GM20431 (cell line): ENCODE results near the gene B4GALT1.

Experiments
- in situ Hi-C: fragments of 300-500 bp; cut with MseI, MboI; formaldehyde crosslinking; loops from one replicate; pipeline ENCODE4 v1.15.0; 2020; ENCODE audit warnings: low sequenced_read_pairs; ENCODE audit not compliant: unreplicated experiment

Gene B4GALT1

DNA sequence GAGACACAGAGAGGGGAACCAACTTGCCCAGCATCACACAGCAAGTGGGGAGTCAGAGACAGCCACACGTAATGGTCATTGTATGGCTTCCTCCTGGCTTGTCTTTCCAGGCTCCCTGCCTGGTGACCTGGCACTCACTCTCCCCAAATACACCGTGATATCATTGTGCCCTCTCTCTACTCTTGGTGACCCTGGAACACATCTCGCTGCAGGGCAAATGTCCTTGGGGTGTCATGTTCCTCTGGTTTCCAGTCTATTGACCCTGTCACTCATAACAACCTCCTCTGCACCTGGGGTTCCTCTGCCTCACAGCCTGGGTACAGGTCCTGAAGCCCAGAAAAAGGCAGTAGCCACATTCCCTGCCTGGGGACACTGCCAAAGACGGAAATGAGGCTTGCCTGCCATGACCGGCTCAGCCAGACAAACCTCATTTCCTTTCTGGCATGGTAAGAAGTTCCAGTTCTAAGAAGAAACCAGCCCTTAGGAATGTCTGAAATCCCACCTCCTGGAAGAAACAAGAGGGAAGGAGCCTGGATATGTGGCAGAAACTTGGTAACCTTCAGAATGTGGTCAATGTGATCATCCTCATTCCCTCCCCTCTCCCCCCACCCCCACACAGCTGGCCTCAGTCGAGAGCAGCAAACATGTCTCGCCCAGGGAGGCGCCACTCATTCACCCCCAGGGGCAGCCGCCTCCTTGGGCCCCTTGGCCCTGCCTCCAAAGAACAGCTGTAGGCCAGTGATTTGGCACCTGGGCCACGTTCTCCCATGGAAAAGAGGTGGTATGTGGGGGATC lies 60.1 kb downstream of the B4GALT1 start:
- in situ Hi-C loops = no loop called here

DNA sequence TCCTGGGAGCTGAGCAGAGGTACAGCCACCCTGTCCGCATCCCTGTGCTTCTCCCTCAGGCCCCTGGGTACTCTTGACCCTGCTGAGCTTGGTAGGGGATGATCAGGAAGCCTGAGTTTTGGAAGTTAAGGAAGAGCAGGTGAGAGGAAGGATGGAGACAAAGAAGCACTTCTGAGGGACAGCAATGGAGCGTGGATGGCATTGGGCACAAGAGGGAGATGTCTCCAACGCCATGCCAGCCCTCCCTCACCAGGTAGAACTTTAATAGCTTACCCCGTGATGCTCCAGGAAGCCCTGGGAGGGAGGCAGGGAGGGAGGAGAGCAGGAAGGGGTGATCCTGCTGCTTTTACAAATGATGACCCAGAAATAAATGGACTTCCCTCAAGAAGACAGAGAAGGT lies 60.8 kb downstream of the B4GALT1 start:
- in situ Hi-C loops = no loop called here

DNA sequence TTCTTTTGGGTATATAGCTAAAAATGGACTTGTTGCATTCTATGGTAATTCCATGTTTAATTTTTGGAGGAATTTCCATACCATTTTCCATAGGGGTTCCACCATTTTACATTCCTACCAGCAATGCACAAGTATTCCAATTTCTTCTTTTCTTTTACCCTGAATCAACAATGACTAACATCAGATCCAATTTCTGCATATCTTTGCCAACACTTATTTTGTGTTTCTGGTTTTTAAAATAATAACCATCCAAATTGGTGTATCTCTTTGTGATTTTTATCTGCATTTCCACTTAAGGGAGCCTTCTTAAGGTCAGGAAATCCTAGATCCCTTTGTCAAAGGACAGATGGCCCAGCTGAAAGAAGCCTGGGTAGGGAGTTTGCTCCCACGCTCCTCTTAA lies 61.2 kb downstream of the B4GALT1 start:
- in situ Hi-C loops = no loop called here

DNA sequence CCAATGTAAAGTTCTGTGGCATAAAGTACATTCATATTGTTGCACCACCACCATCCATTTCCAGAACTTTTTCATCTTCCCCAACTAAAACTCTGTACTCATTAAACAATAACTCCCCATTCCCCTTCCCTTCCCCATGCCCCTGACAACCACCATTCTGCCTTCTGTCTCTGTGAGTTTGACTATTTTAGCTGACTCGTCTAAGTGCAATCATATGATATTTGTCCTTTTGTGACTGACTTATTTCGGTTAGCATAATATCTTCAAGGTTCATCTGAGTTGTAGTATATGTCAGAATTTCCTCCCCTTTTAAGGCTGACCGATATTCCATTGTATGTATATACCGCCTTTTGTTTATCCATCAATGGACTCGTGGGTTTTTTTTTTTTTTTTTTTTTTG lies 61.6 kb downstream of the B4GALT1 start:
- in situ Hi-C loops = no loop called here

DNA sequence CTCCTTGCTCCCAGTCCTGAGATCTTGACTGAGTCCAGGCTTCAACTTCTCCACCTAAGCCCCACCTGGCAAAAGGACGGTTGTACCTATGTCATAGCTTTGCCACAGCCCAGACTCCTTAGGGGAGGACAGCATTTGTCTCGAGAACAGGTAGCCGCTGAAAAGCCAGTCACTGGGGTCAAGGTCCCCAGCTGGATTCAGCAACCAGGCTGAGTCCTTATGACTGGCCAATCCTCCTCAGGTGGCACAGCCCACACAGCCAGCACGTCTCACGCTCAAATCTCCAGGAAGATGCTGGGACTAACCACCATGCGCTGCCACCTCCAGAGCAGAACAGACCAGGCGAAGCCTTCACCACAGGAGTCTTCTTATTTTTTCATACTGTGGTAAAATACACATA lies 62.7 kb downstream of the B4GALT1 start:
- in situ Hi-C loops = no loop called here

DNA sequence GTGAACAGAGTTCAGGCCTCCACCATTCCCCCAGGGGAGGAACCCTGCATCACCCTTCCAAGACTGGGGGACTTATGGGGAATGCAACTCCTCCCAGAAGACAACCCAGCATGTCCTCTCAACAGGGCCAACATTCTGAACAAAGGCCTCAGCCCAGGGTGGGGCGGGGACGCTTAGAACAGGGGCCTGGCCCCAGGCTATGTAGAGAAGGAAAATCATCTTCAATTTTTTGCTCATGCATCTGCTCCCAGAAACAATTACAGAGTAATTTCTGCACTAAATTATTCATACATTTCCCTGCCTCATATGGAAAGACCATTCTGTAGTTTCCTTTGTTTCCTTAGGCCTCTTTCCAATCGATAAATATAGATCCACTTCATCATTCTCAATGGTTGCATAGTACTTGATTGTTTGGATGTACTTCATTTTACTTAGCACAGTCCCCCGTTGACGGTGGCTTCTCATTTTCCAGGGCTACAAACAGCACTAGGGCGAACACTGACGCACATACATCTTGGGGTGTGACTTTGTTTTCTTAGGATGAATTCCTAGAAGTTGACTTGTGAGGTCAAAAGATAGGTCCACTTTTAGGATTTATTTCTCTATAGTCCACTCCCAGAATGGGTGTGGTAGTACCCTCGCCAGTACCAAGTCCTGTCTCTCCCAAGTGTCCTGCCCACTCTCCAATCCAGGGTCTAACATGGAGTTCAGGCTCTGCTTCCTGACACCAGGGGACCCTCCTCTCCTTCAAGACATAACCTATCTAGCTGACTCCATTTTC lies 63.4 kb downstream of the B4GALT1 start:
- in situ Hi-C loops = no loop called here

DNA sequence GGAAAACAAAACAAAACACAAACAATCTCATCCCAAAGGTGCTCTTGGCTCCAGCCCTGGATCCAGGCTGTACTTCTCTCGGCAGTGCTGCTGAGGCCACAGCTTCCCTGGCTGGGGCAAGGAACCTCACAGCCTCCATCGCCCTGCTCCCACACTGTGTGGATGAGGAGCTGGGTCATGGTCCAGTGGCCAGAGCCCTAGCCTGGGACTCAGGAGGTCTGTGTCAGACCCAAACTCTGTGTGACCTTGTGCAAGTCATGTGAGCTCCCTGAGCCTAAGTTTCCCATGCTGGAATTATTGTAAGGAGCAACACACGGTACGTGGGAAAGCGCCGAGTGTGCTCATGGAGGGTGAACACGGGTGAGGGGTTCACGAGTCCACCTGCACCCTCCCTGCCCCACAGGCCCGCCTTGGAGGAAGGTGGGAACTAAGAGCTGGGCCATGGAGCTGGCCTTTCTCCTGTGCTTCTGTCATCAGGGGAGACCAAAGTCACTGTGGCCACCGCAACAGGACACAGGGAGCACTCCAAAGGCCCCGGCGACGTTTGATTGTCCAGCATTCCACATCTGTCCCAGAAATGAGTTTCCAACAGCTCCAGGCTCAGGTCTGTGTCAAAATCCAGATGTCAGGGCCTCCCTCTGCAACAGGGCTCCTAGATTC lies 64.5 kb downstream of the B4GALT1 start:
- in situ Hi-C loops = no loop called here

DNA sequence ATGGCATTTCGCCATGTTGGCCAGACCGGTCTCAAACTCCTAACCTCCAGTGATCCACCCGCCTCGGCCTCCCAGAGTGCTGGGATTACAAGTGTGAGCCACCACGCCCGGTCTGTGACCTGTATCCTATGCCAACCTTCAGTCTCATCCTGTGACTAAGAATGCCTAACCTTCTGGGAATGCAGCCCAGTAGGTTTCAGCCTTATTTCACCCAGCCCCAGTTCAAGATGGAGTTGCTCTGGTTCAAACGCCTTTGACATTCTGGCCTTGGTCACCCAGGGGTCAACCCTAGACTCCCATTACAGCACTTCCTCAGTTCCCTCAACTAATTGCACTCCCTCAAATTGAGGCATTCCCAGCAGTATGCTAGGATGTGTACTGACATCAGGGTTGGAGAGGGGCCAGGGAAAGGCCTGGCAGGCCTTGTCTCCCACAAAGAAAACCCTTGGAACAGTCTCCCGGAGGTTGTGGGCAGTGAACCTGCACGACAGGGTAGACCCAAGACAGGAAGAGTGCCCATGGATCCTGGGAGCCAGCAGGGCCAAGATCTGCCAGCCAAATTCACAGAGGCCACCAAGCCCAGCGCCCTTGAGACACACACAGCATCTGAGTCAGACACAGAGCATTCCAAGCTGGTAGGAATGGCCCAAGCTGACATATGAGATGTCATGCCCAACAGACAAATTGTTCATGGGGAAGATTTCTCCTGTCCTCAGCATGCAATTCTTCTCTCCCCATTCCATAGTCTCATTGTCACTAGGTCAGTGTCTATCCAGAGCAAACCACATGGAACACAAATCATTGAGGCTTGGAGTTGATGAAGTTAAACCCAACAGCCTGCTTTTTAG lies 65.8 kb downstream of the B4GALT1 start:
- in situ Hi-C loops = no loop called here

DNA sequence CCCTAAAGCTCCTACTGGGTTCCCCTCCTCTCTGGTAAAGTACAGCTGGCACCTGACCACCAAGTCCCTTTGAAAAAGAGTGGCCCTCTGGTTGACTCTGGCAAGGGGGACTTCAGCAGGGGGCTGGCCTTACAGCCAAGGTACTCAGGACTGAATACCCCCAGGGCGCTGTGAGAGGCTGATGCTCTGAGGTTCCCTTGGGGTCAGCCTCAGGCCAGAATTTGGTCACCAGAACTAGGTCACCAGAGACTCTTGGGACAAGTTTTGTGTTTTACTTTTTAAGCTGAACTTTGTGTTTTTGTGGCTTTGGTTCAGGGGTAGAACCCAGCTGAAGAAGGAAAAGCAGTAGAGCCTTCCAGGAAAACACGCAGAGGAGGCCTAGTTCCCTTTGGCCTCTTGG lies 67.4 kb downstream of the B4GALT1 start:
- in situ Hi-C loops = no loop called here

DNA sequence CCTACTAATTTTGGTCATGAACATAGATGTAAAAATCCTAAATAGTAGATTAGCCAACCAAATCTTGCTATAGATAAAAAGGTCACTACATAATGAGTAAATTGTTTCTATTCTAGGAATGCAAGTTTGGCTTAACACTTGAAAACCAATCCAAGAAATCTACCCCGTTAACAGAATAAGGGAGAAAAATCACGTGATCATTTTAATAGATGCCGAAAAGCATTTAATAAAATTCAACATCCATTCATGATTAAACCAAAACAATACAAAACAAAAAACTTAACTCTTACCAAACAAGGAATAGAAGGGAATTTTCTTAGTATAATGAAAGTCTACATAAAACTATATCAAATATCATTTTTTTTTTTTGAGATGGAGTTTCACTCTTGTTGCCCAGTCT lies 69.9 kb downstream of the B4GALT1 start:
- in situ Hi-C loops = no loop called here

DNA sequence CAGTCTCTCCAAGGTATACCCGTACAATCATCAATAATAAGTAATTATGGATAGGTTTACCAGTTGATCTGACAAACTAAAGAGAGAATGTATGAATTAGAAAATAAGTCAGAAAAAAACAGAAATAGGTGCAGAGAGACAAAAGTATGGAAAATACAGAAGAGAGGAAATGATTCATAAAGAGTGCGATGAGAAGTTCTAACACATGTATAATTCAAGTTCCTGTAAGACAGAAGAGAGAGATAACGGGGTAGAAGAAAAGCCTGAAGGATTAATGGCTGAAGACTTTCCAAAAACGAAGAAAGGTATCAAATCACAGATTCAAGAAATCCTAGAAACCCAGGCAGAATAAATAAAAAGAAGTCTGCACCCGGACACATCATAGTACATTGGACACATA lies 74.5 kb downstream of the B4GALT1 start:
- in situ Hi-C loops = no loop called here

DNA sequence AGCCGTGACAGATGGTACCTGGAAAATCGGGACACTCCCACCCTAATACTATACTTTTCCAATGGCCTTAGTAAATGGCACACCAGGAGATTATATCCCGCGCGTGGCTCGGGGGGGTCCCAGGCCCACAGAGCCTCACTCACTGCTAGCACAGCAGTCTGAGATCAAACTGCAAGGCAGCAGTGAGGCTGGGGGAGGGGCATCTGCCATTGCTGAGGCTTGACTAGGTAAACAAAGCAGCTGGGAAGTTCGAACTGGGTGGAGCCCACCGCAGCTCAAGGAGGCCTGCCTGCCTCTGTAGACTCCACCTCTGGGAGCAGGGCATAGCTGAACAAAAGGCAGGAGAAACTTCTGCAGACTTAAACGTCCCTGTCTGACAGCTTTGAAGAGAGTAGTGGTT lies 81.5 kb downstream of the B4GALT1 start:
- in situ Hi-C loops = loop anchor here (10.0 kb wide), 1 partner anchor 139 kb away; no protein-coding TSS in a partner anchor

DNA sequence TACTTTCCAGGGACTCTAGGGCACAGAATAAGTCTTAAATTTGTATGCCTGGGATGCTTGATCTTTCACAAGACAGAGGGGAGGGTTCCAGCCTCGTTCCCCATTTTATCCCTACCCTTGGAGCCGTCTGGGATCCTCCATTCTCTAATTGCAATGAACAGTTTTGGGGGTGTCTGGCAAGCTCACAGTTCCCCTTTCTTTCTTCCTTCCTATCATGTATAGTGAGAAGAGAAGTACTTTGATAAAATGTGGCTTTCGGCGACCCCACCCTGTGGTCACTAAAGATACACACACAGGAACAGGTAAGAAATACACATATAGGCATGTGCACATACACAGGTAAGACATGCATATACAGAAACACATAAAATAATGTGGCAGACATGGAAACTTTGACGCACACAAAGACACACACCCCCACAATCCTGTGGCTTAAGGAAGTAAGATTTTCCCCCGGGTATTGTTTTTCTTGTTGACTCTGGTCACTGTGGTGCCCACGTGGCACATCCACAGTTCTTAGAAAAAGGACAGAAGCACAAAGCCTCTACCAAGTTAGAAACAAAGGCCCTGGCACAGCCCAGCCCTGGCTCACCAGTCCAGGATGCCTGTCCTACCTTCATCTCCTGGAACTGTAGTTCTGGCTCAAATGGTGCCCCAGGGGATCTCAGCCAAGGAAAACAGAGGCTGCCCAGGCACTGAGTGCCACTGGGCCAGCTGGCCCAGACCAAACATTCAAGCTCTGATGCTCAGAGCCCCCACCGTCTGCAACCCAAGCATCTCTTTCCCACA lies 84.4 kb downstream of the B4GALT1 start:
- in situ Hi-C loops = loop anchor here (10.0 kb wide), 1 partner anchor 142 kb away; no protein-coding TSS in a partner anchor

DNA sequence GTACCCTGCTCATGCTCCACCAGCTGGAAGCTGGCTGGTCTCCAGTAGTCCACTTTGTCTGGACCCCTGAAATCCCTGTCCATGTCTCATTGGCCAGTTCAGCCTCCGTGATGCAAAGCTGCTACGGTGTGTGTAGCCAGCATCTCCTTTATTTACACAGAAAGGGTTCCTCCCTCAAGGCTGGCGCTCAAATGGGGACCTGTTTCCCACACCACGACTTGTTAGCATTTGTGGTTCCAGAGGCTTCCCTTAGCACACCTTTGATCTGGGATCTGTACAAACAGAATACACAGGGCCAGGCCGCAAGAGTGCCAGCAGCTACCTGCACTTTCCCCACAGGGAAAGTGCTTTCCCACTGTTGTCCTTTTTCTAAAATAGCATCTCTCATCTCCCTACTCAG lies 85.0 kb downstream of the B4GALT1 start:
- in situ Hi-C loops = loop anchor here (10.0 kb wide), 1 partner anchor 143 kb away; no protein-coding TSS in a partner anchor

DNA sequence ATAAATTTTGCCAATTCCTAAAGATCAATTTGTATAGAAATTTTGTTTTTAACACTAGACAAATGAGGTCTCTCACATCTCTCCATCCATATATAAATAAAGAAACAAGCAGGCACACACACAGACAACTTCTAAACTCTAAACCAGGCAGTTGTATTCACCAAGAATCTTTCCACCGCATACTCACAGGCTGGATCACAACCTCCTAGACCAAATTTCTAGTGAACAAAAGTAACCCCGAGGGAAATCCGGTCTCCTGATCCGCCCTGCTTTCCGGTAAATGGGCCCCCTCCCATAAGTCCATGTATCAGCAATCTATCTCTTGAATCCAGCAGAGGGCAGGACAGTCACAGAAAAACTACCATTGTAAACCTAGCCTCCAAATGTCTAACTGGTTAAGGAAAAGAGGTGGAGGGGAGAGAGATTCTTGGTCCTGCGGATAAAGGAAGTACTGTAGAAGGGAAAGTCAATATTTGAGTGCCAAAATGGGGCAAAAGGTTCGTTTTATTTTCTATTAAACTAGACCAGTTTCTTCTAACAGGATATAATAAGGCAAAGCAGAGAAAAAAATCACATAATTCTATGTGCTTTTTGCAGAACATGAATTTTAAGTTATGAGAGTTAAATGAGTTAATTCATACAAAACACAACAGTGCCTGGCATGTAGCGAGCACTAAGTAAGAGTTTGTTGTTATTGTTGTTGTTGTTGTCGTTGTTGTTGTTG lies 85.8 kb downstream of the B4GALT1 start:
- in situ Hi-C loops = loop anchor here (10.0 kb wide), 1 partner anchor 144 kb away; no protein-coding TSS in a partner anchor

DNA sequence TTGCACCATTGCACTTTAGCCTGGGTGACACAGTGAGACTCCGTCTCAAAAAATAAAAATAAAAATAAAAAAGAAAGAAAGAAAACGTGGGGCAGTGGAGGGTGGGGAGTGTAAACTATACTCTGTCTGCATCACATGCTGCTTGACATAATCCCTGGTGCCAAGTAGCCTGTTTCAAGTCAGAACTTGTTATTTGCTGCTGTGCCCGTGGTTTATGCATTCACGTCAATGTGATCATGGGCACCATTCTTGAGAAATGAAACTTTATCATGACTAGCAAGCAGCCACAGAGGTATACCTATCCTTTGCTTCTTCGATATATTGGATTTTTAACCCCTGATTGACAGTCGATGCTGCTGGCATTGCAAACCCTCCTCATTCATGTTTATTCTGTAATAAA lies 86.6 kb downstream of the B4GALT1 start:
- in situ Hi-C loops = loop anchor here (10.0 kb wide), 1 partner anchor 144 kb away; no protein-coding TSS in a partner anchor

DNA sequence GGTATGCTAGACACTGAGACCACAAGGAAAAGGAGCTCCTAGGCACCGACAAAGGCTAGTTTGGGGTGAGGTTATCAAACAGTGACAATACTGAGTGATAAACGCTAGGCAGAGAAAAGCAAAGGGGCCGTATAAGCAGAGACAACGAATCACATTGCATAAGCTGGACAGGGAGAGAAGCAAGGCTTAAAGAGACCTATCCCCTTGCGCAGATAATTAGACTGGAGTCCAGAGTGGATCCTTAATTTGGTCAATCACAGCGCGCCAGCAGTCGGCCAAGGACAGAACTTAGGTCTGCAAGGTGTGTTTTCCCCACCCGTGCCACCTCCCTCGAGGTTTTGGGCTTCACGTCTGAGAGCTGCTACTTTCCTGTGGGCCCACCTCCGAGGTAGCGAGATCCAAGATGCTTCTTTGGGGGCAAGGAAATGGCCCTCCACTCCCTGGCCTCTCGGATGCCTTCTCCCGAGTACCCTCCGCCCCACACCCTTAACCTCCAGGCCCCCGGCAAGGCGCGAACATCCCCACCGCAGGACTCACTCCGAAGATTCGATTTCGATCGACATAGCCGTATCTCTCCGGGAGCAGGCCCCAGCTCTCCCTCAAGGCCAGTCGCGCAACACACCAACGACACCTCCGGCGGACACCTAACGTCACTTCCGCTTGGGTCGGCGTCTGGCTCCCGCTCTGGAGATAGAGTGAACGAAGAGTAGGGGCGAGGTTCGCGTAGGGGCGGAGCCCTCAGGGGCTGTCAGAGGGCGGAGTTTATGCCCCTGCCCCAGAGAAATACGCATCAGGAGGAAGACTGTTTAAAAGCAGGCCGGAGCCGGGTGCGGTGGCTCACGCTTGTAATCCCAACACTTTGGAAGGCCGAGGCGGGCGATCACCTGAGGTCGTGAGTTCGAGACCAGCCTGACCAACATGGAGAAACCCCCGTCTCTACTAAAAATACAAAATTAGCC lies 90.8 kb downstream of the B4GALT1 start, which contains the start of gene SMU1:
SMU1 (minus strand) TSS at position 629 of the 959 bp plus-strand sequence; CDS start at position 563, 66 bp downstream.
- in situ Hi-C loops = no loop called here
